CD4-positive, alpha-beta T cell treated with Interleukin-15 for 4 hours (primary cell): ENCODE results near the gene GID4.

Source experiments
- DNase-seq: peaks from one replicate; pipeline ENCODE4 v3.0.0-alpha.2; 2020; ENCODE audit warnings: low spot score

GID4 gene

DNA sequence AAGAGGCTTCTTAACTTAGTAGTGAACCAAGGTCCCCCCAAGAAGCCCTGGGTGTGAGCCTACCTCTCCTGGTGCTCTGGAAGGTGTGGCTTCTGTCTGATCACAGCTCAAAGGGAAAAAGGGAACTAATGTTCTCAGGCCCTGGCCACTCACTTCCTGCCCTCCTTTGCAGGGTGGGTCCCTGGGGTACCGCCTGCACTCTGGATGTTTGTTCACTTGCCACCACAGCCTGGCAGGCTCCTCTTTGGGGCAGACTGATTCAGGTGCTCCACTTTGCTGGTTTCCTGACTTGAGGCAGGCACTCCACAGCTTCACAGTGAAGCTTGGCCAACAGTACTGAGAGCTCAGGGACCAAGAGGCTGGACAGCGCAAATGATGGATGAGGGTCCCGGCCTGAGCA is 63.4 kb downstream of the GID4 start:
- DNase-seq, result no peak

DNA sequence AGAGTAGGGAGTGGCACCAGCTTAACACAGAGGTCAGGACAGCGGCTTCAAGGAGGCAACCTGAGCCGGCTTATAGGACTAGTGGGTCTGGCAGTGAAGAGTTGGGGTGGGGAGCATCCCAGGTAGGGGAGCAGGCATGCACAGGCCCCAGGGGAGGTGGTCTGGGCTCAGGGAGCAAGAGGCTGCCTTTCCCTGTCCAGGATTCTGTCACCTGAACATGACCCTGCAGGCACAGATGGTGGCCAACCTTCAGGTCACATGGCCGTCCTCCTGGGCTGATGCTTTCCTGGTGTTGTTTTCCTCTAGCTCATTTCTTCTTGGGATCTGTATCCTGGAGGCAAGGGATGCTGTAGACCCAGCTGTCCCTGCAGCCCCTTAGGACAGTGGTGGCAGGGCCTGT is 65.8 kb downstream of the GID4 start:
- no peak for DNase-seq

DNA sequence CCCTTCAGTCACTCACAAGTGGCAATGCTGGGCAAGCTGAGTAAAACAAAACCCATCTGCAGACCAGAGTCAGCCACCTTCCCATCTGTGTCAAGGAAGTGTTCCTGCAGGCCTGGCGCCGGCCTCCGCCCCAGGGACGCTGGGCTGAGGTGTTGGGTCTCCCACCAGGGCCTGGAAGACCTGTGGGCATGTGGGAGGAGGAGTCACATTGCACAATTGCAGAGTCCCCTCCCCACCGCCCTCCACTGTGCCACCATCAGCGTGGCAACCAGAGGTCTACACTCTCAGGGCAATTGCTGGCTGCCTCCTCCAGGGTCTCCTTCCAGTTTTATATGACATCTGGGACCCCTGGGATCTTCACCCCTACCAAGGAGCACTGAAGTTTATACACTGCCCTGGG is 66.4 kb downstream of the GID4 start:
- no peak for DNase-seq

DNA sequence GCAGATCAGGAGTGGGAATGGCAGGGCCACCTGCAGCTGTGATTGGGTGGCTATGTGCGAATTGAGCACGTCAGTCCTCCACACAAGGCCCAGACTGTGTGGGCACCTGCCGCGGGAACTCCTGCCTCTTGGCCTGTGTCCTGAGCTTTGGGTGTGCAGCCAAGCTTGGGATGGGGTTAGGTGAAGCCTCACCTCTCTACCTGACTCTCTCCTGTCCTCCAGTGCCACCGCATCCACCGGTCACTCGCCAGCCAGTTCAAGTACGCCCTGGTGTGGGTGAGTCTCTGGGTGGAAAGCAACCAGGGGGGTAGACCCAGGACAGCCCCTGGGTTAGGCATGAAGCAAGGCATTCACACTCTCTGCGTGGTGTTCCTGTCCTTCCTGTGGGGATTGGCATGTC is 67.0 kb downstream of the GID4 start:
- no peak for DNase-seq

DNA sequence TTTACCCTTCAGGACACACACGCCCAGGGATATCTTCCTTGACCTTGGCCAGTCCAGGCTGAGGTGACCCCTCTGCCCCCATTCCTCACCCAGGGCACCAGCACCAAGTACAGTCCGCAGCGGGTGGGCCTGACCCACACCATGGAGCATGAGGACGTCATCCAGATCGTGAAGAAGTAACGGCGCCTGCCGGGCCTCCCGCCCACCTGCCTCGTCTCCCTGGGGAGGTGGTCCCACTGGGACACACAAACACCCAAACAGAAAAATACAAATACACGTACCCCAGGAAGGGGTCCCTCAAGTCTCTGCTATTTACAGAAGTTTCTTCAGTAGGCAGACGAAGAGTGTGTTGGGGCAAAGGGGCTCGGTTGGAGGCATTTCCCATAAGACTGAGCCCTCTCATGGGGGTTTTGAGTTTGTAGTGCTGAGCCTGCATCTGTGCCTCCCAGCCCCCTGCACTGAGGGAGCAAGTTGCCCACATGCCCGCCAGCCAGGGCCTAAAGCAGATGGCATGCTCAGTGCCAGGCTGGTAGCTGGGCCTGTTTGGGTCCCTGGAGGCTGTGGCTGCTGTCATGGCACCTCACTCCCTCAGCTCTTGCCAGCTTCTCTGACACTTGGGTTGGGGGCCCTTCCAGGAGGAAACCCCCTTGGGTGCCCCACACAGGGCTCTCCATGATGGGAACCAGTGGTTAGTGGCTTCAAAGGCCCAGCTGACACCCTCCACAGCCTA is 68.0 kb downstream of the GID4 start:
- DNase-seq, result no peak

- no peak for DNase-seq
Observed at GRCh38 chr17:18107971-18108370, 68.8 kb downstream of the GID4 start.

DNA sequence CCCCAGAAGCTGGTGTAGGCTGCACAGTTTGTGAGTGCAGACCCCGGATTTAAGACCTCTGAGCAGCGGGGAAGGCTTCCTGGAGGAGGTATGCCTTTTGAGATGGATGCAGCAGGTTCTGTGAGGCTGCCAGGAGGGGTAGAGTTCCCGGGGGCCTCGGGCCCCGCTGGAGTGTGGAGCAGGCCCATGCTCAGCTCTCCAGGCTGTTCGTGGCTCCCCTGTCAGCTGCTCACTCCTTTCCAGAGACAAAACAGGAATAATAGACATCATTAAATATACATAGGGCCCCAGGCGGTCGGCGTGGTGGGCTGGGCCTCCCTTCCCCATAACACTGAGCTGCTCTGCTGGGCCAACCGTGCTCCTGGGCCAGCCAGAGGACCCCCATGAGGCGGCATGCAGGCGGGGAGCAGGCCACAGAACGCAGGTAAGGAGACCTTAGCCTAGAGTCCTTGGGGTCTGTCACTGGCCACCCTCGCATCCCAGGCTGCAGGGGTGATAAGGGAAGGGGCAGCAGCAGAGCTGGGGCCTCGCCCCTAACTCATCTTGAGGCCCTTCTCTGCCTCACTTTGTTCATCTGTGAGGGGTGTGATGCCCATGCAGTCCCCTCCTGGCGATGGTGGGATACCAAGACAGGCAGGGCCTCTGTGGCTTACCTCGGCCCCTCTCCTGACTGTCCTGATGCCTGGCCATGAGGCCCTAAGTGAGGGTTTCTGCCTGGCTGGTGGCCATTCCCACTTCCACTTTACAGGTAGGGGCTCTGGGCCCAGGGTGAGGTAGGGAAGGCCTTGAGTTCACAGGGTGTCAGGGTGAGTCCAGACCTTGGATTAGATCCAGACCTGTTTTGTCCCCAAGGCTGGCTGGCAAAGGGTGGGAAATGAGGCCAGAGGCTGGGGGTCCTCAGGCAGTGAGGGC is 69.4 kb downstream of the GID4 start, which contains the start of gene MYO15A:
MYO15A (plus strand) TSS at position 356 of the 912 bp plus-strand sequence. CDS start 10,045 bp downstream, outside the sequence.
- no peak for DNase-seq

DNA sequence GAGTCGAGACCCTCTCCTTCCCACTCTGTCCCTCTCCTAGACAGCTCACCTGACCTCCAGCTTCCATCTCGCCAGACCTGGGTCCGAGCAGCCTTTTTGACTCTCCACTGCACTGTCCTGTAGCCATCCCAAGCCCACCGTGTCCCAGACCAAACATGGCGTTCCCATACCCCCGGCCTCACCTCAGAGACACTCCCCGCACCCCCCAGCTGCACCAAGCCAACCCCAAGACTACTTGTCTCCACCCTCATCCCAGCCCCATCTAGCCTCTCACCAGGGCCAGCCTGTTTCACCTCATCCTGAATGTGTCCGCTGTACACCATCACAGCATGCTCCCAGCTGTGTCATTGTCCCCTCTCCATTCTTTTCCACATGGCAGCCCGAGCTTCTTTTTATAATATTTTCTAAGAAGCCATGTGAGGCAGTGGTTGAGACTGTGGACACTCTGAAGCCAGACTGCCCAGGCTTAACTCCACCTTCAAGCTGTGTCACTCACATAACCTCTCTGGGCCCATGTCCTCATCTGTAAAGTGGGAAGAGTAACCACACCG is 70.8 kb downstream of the GID4 start:
- no peak for DNase-seq

- DNase-seq, result no peak
Observed at GRCh38 chr17:18110636-18111145, 71.5 kb downstream of the GID4 start.

- DNase-seq, result no peak
Observed at GRCh38 chr17:18111330-18111971, 72.2 kb downstream of the GID4 start.

DNA sequence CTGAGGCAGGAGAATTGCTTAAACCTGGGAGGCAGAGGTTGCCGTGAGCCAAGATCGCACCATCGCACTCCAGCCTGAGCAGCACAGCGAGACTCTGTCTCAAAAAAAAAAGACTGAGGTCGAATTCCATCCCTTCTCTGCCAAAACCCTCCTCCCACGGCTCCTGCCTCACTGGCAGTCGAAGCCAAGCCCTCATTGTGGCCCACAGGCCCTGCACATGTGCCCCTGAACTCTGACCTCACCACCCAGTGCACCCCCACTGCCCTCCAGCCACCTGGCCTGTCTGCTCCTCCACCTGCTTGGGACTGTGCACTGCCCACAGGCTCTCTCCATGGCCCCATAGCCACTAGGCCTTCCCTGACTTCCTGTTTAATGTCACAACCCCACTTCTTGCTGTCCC is 76.3 kb downstream of the GID4 start:
- no peak for DNase-seq

GRCh38 chr17:18116078-18116477 is 76.9 kb downstream of the GID4 start:
- DNase-seq, result no peak

DNA sequence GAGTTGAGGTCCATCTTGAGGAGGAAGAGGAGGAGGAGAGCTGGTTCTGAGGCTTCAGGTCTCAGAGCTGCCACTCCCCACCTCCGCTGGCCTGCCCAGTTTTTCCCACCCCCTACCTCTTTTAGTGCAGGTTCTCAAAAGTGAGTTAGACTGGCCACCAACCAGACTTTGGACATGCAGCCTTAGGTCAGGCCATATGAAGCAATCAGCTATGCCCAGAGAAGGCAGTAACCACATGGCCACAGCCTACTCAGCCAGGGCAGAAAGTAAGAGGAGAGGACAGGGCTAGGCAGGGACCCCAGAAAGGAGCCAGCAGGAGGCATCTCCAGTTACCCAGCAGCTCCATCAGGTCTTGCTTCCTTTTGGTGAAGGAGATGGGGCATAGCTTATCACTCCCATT is 78.3 kb downstream of the GID4 start:
- DNase-seq, result no peak
